IMR-90 (cell line): Measurements from ENCODE around the gene CYP46A1. TPM values are rescaled to one million over a fixed set of nuclear protein-coding genes. Genes with fewer than 3 reads are reported as not detected.

ENCODE experiments used
- ATAC-seq: fragments of 200-7000 bp; cut with Tn5 transposase; 2 replicates; pipeline ENCODE4 v1.9.1; 2020; ENCODE audit warnings: low read depth, mild to moderate bottlenecking, moderate library complexity
- BruUV-seq: library from RNA; stranded (reverse); fragments of 400-500 nt; replicated peaks from 2 replicates; lab custom pipeline; 2021; lab: Mats Ljungman, UMichigan
- CTCF ChIA-PET: fragments of 300-600 bp; formaldehyde crosslinking; extraction: SDS; loops from one replicate; lab custom pipeline; 2021; ENCODE audit warnings: antibody characterized with exemption; lab: Yijun Ruan, JAX
- POLR2A ChIA-PET: fragments of 300-600 bp; sonication (Branson Sonifier 250); formaldehyde crosslinking; loops from one replicate; lab custom pipeline; 2022; ENCODE audit warnings: antibody characterized with exemption; ENCODE audit not compliant: unreplicated experiment; lab: Charles Lee
- DNase-seq: peaks from one replicate; pipeline ENCODE4 v3.0.0; 2013
- H2AFZ ChIP-seq: replicated peaks from 2 replicates; pipeline ENCODE3; 2013; ENCODE audit warnings: low read length, mild to moderate bottlenecking; ENCODE audit not compliant: poor library complexity
- H2AK5ac ChIP-seq: 2 replicates; pipeline ENCODE4 v1.6.1; 2013; ENCODE audit warnings: low read depth, low read length, inconsistent platforms
- H2AK9ac ChIP-seq: replicated peaks from 2 replicates; pipeline ENCODE3; 2013; ENCODE audit warnings: mild to moderate bottlenecking, low read depth, low read length, moderate library complexity; ENCODE audit not compliant: poor library complexity
- H2BK120ac ChIP-seq: 2 replicates; pipeline ENCODE4 v1.6.1; 2013; ENCODE audit warnings: low read depth, low read length, inconsistent platforms
- H2BK15ac ChIP-seq: 3 replicates; pipeline ENCODE4 v1.6.1; 2013; ENCODE audit warnings: low read depth, low read length, inconsistent platforms
- H2BK20ac ChIP-seq: 2 replicates; pipeline ENCODE4 v1.6.1; 2013; ENCODE audit warnings: low read depth, mild to moderate bottlenecking, inconsistent platforms, low read length, moderate library complexity
- H2BK5ac ChIP-seq: 2 replicates; pipeline ENCODE4 v1.6.1; 2013; ENCODE audit warnings: mild to moderate bottlenecking, low read depth, low read length, inconsistent platforms; ENCODE audit not compliant: poor library complexity, severe bottlenecking
- H3K14ac ChIP-seq: replicated peaks from 2 replicates; pipeline ENCODE4 v1.6.1; 2013; ENCODE audit warnings: low read depth, low read length, inconsistent platforms
- H3K18ac ChIP-seq: 2 replicates; pipeline ENCODE4 v1.6.1; 2013; ENCODE audit warnings: low read depth, low read length, control low read depth
- H3K23ac ChIP-seq: 2 replicates; pipeline ENCODE4 v1.6.1; 2013; ENCODE audit warnings: low read depth, low read length, inconsistent platforms
- H3K27ac ChIP-seq: 2 replicates; pipeline ENCODE4 v1.5.1; 2013; ENCODE audit warnings: mild to moderate bottlenecking, control low read depth, low read length; ENCODE audit not compliant: insufficient read depth
- H3K27me3 ChIP-seq: 2 replicates; pipeline ENCODE4 v1.6.1; 2013; ENCODE audit warnings: low read length; ENCODE audit not compliant: control insufficient read depth, insufficient read depth
- H3K36me3 ChIP-seq: 2 replicates; pipeline ENCODE4 v1.6.1; 2013; ENCODE audit warnings: low read length, mixed read lengths; ENCODE audit not compliant: control insufficient read depth, insufficient read depth
- H3K4ac ChIP-seq: 2 replicates; pipeline ENCODE4 v1.6.1; 2013; ENCODE audit warnings: low read depth, low read length, inconsistent platforms
- H3K4me1 ChIP-seq: 2 replicates; pipeline ENCODE4 v1.6.1; 2013; ENCODE audit warnings: low read length, mixed read lengths; ENCODE audit not compliant: control insufficient read depth, insufficient read depth
- H3K4me2 ChIP-seq: 2 replicates; pipeline ENCODE4 v1.6.1; 2013; ENCODE audit warnings: low read depth, mild to moderate bottlenecking, control low read depth, low read length, moderate library complexity
- H3K4me3 ChIP-seq: 2 replicates; pipeline ENCODE4 v1.5.1; 2013; ENCODE audit warnings: low read depth, mild to moderate bottlenecking, control low read depth, low read length, moderate library complexity; ENCODE audit not compliant: insufficient read depth
- H3K56ac ChIP-seq: 2 replicates; pipeline ENCODE4 v1.6.1; 2013; ENCODE audit warnings: low read length, inconsistent platforms; ENCODE audit not compliant: insufficient read depth; ENCODE audit errors: extremely low read depth
- H3K79me1 ChIP-seq, 2 experiments: 2 replicates each; pipeline ENCODE4 v1.6.1; 2013; ENCODE audit warnings: low read length in 2 of 2, inconsistent platforms in 1 of 2, low read depth in 1 of 2
- H3K9ac ChIP-seq: 2 replicates; pipeline ENCODE4 v1.6.1; 2013; ENCODE audit warnings: low read depth, low read length, control low read depth
- H3K9me1 ChIP-seq: 2 replicates; pipeline ENCODE4 v1.6.1; 2013; ENCODE audit warnings: low read length, inconsistent platforms; ENCODE audit not compliant: insufficient read depth
- H3K9me3 ChIP-seq: 2 replicates; pipeline ENCODE4 v1.6.1; 2013; ENCODE audit warnings: low read length; ENCODE audit not compliant: control insufficient read depth, insufficient read depth
- H4K20me1 ChIP-seq: 2 replicates; pipeline ENCODE4 v1.6.1; 2013; ENCODE audit warnings: low read length, inconsistent platforms; ENCODE audit not compliant: insufficient read depth
- H4K5ac ChIP-seq: 2 replicates; pipeline ENCODE4 v1.6.1; 2013; ENCODE audit warnings: mild to moderate bottlenecking, low read depth, low read length, control low read depth
- H4K8ac ChIP-seq, 2 experiments: 2 replicates each; pipeline ENCODE4 v1.6.1; 2013; ENCODE audit warnings: low read depth in 2 of 2, low read length in 2 of 2, control low read depth in 1 of 2, inconsistent platforms in 1 of 2
- H4K91ac ChIP-seq: 2 replicates; pipeline ENCODE4 v1.6.1; 2013; ENCODE audit warnings: low read depth, low read length, inconsistent platforms; ENCODE audit not compliant: insufficient read depth
- MAFK ChIP-seq: IDR thresholded peaks from 2 replicates; pipeline ENCODE4 v1.6.1; 2012; ENCODE audit warnings: low read depth, low read length, improper control_type of control experiment
- MAZ ChIP-seq: IDR thresholded peaks from 2 replicates; pipeline ENCODE4 v1.6.1; 2012; ENCODE audit warnings: low read depth, mild to moderate bottlenecking, low read length, improper control_type of control experiment, moderate library complexity, borderline replicate concordance
- MXI1 ChIP-seq: IDR thresholded peaks from 2 replicates; pipeline ENCODE4 v1.6.1; 2012; ENCODE audit warnings: low read depth, mild to moderate bottlenecking, low read length, moderate library complexity, borderline replicate concordance
- WGBS, 2 experiments: methylation state at CpG; one replicate each; pipeline versions ENCODE4 v1.1.5 to v1.1.7; 2013; ENCODE audit warnings: missing lambda C conversion rate in 2 of 2; ENCODE audit not compliant: insufficient read length in 1 of 2; ENCODE audit errors: extremely low coverage in 2 of 2; 5-methylcytosine and 5-hydroxymethylcytosine counted together
- dilution Hi-C: fragments of 300-500 bp; cut with HindIII; formaldehyde crosslinking; loops from one replicate; pipeline ENCODE4 v1.14.3; 2018; ENCODE audit warnings: low sequenced_read_pairs; ENCODE audit not compliant: unreplicated experiment
- in situ Hi-C: fragments of 300-500 bp; cut with MboI; formaldehyde crosslinking; loops from 3 replicates; pipeline ENCODE4 v1.14.3; 2019; ENCODE audit warnings: low sequenced_read_pairs, inconsistent platforms, mixed read lengths
- intact Hi-C: fragments of 100-400 bp; cut with micrococcal nuclease; formaldehyde crosslinking; loops from 2 replicates; pipeline ENCODE4 v1.10.0; 2022
- polyA plus RNA-seq, 3 experiments: library from polyadenylated mRNA; depleted of rRNA; stranded (reverse); fragments of >200 nt; gene quantifications; 2 replicates each; pipeline ENCODE4 v1.2.3, GENCODE V29; 2012; ENCODE audit warnings: low replicate concordance in 1 of 3
- total RNA-seq: library from RNA; depleted of rRNA; stranded (reverse); fragments of >200 nt; gene quantifications from 2 replicates; pipeline ENCODE4 v1.2.3, GENCODE V29; 2012

Gene CYP46A1
- total and polyA plus RNA-seq, 2 of the 4 experiments (the other 2 are of a cell fraction) = 0.18 to 0.31 TPM

DNA sequence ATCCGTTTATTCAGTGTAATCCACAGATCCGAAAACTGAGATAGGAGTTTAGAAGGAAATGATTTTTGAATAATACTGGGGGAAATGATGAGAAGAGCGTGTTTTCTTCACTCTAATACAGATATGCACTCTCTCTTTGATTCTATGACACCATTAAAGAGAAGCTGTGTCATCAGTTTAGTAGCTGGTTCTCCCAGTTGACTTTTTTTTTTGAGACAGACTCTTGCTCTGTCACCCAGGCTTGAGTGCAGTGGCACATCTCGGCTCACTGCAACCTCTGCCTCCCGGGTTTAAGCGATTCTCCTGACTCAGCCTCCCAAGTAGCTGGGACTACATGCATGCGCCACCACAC lies 60.8 kb downstream of the CYP46A1 start:
- Histone ChIP-seq H2BK20ac (peak overlapping the region; percentile 63), H3K4me3 (no peak overlapping the region), H2BK120ac (peak overlapping the region; percentile 72), H3K14ac (peak overlapping the region; percentile 12; the same call in 1 of the 2 replicates), H4K5ac (peak overlapping the region; percentile 55), H3K9ac (no peak overlapping the region), H3K4me1 (peaks cover 18% of the 10 kb centered on the region), H3K79me1 (no peaks in the 10 kb centered on the region), H2AK5ac (no peak overlapping the region), H3K27ac (peak overlapping the region; percentile 75), H4K91ac (no peak overlapping the region), H3K23ac (peak overlapping the region; percentile 73), H3K18ac (peak overlapping the region; percentile 55), H4K20me1 (peaks cover 9% of the 10 kb centered on the region; the same call in 1 of the 2 replicates), H4K8ac (peak overlapping the region in 1 of 2 experiments; percentile 84; a peak in 2 of 4 replicates), H3K36me3 (no peaks in the 10 kb centered on the region), H3K4me2 (no peak overlapping the region), H3K56ac (peak overlapping the region; percentile 44), H3K27me3 (no peaks in the 10 kb centered on the region), H2BK5ac (peak overlapping the region; percentile 69), H3K9me3 (no peaks in the 10 kb centered on the region), H2AFZ (no peak overlapping the region), H2BK15ac (no peak overlapping the region; the same call in 2 of the 3 replicates), H3K9me1 (peaks cover 14% of the 10 kb centered on the region), H3K4ac (peak overlapping the region; percentile 76), H2AK9ac (no peak overlapping the region)
- in situ Hi-C loops = no loop called here
- no TSS peak for BruUV-seq
- ChIA-PET CTCF (interaction anchor here (0.6 kb wide), 1 partner anchor 47 kb away, joined by 3 read pairs; no protein-coding TSS in a partner anchor), POLR2A (interaction anchor here (1.0 kb wide), 1 partner anchor 13 kb away, joined by 3 read pairs; no protein-coding TSS in a partner anchor)
- ATAC-seq (no peak), DNase-seq (no peak)
- intact Hi-C loops = loop anchor here (2.0 kb wide), 2 partner anchors 50 to 60 kb away; partner anchors contain the start of gene CYP46A1
- dilution Hi-C loops = no loop called here
- TF ChIP-seq MAZ (no peak), MAFK (0 out of 2 replicates have a peak, but pooled peaks have one; percentile 5), MXI1 (no peak)
- no CpG with 5 or more reads among the region's 7 CpGs for WGBS, 2 experiments
